Jurkat, Clone E6-1 (cell line): ENCODE results near the gene GUCY1A1.

ENCODE experiments used
- DNase-seq: peaks from one replicate; pipeline ENCODE4 v3.0.0-alpha.2; 2011; ENCODE audit warnings: low read depth, low spot score
- H3K4me3 ChIP-seq: 2 replicates; pipeline ENCODE4 v1.5.1; 2011; ENCODE audit warnings: mild to moderate bottlenecking, low read length, control low read depth, moderate library complexity

Gene GUCY1A1

GRCh38 chr4:155713911-155714310 lies 47.3 kb downstream of the GUCY1A1 start:
- no peak overlapping the region for H3K4me3 ChIP-seq
- DNase-seq = no peak

- no peak for DNase-seq
- no peak overlapping the region for H3K4me3 ChIP-seq
Measured at GRCh38 chr4:155722336-155722735, 55.7 kb downstream of the GUCY1A1 start.

GRCh38 chr4:155722816-155723499 lies 56.3 kb downstream of the GUCY1A1 start:
- DNase-seq = no peak
- no peak overlapping the region for H3K4me3 ChIP-seq

GRCh38 chr4:155724731-155725130 lies 58.1 kb downstream of the GUCY1A1 start:
- no peak for DNase-seq
- H3K4me3 ChIP-seq = no peak overlapping the region

DNA sequence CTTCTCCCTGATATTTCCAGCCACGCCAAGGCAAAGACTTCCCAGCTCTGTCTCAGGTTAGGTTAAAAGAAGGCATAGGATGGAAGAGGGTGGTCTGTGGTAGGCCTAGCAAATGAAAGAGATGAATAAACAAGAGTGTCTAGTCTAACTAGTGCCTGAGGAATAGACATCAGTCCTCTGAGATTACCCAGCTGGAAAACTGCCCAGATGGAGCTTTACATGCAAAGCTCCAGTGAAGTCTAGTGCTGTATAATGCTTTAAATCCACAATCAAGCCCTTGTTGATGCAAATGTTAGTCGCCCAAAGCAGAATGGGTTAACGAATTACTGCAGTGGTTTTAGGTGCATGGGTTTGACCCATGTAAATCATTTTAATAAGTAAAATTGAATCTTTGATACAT lies 67.4 kb downstream of the GUCY1A1 start:
- H3K4me3 ChIP-seq = no peak overlapping the region
- DNase-seq = no peak

DNA sequence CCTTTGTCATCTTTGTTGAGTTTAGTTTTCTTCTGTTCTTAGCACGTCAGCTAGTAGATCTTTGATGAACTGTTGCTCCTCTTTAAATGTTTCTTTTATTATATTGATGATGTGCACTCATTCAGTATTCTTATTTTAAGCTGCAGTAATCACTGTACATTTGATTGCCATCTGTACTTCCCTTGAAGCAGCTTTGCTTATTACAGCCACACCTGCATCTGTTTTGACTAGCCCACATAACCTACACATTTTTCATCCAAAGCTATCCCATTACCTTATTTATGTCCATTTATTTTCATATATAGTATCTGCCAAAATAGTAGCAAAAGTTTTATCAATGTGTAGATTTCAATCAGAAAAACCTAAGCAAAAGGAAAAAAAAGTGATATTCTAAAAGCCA lies 68.3 kb downstream of the GUCY1A1 start:
- DNase-seq = no peak
- H3K4me3 ChIP-seq = no peak overlapping the region

GRCh38 chr4:155735496-155735895 lies 68.8 kb downstream of the GUCY1A1 start:
- no peak overlapping the region for H3K4me3 ChIP-seq
- no peak for DNase-seq

- no peak for DNase-seq
- no peak overlapping the region for H3K4me3 ChIP-seq
Measured at GRCh38 chr4:155738548-155738947, 71.9 kb downstream of the GUCY1A1 start.

DNA sequence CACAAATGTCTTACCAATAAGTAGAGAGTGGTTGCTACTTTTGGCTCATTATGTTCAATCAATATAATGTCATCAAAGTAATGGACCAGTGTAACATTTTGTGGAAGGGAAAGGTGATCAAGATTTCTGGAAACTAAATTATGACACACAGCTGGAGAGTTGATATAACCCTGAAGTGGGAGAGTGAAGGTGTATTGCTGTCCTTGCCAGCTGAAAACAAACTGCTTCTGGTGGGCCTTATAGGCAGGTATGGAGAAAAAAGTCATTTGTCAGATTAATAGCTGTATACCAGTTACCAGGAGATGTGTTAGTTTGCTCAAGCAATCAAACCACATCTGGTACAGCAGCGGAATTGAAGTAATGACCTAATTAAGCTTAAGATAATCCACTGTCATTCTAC lies 74.9 kb downstream of the GUCY1A1 start:
- no peak for DNase-seq
- H3K4me3 ChIP-seq = no peak overlapping the region

- no peak overlapping the region for H3K4me3 ChIP-seq
- no peak for DNase-seq
Measured at GRCh38 chr4:155742310-155743015, 75.8 kb downstream of the GUCY1A1 start.

- no peak overlapping the region for H3K4me3 ChIP-seq
- no peak for DNase-seq
Measured at GRCh38 chr4:155745984-155746383, 79.3 kb downstream of the GUCY1A1 start.

- H3K4me3 ChIP-seq = no peak overlapping the region
- no peak for DNase-seq
Measured at GRCh38 chr4:155748039-155748438, 81.4 kb downstream of the GUCY1A1 start.

GRCh38 chr4:155749041-155749440 lies 82.4 kb downstream of the GUCY1A1 start:
- no peak for DNase-seq

GRCh38 chr4:155751569-155751968 lies 84.9 kb downstream of the GUCY1A1 start:
- no peak overlapping the region for H3K4me3 ChIP-seq

More at GRCh38 chr4:155749041-155749440, 82.4 kb downstream of the GUCY1A1 start:
- H3K4me3 ChIP-seq = no peak overlapping the region

GRCh38 chr4:155757745-155758265 lies 91.2 kb downstream of the GUCY1A1 start:
- H3K4me3 ChIP-seq = no peak overlapping the region
- DNase-seq = no peak

More at GRCh38 chr4:155751569-155751968, 84.9 kb downstream of the GUCY1A1 start:
- DNase-seq = no peak

DNA sequence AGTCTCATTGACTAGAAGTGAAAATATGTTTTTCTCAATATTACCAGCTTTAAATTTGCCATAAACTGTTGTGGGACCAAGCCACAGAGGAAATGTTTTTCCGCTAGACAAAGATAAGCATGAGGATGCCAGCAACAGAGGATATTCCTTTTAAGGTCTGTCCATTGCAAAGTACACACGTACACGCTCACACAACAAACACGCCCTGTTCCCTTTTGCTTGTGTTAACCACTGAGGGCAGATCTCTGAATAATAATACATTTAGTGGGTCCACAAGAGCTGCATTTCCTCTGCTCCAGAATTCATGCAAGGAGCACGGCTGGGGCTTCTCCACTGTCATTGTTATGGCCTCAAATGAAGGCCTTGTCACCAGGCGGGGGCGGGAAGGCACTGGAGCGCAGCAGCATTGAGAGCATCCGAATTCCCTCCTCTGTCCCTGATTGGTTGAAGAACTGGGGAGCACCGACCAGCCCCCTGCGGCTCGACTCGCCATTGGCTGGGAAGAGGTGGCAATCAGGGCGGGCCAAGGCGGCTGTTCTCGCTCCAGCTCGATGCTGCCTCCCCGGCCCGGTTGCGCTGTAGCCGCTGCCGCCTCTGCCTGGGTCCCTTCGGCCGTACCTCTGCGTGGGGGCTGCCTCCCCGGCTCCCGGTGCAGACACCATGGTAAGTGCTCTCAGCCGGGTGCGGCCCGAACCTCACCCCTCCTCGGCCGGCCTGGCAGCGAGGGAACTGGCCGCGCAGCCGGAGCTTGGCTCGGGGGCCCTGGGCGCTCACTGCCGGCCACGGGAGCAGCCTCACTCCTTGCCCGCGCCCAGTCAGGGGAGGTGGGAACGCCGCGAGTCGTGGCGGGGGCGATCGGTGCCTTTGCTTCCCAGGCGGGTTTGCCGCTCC lies 92.1 kb downstream of the GUCY1A1 start, which contains the start of gene GUCY1B1:
Gene GUCY1B1 (plus strand): TSS at position 541 of the 891 bp plus-strand sequence. CDS start 120 bp downstream, at position 661.
- peak; percentile 89 for DNase-seq
- peak within 1 kb of the TSS; percentile 58 for H3K4me3 ChIP-seq

DNA sequence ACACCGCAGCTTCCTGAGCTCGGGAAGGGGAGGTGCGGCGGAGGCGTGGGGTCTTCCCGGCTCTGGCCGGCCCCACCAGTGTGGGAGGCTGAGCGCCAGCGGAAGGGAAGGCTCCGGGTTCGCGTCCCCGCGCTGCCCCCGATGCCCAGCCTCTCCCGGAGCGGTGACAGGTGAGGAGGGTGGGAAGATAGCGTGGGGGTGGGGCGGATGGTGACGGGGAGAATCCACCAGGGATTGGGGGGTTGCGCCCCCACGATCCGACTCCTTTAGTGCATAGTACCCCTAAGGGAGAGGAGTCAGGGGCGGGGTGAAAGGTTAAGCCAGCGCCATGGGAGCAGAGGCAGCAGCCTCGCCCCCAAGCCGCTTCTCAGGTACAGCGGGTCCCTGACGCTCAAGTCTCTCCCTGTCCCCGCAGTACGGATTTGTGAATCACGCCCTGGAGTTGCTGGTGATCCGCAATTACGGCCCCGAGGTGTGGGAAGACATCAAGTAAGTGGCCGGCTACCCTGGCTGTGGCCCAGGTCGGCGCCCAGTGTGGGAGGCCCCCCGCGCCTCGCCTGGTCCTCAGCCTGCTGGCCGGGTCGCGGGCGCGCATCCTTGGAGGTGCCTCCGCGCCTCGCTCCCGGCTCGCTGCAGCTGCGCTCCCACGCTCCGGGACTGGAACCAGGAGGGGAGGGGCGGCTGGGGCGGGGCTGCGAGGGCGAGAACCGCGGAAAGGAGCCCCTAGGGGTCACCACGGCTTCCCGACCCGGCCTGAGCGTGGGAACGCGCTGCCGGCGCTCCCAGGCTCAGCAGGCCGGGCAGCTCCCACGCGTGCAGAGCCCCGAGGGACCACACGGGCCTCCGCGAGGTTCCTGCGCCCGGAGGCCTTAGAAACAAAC lies 93.0 kb downstream of the GUCY1A1 start:
- DNase-seq = no peak
- H3K4me3 ChIP-seq = peak overlapping the region; percentile 58

GRCh38 chr4:155761047-155761446 lies 94.4 kb downstream of the GUCY1A1 start:
- DNase-seq = no peak
- no peak overlapping the region for H3K4me3 ChIP-seq
